GM19023 (cell line): ENCODE measurements around the gene CNGB1.
"Not testable (repeated sequence)": the region's sequence is repeated elsewhere in the genome, so short reads cannot be mapped to it uniquely, and the experiment has no call there.

ENCODE experiments used
- ATAC-seq: cut with Tn5 transposase; IDR thresholded peaks from one replicate; pipeline ENCODE4 v1.9.1; 2021; ENCODE audit warnings: mild to moderate bottlenecking, moderate library complexity; ENCODE audit not compliant: unreplicated experiment

Gene CNGB1

GRCh38 chr16:57997528-57998265 is 26.8 kb upstream of the CNGB1 start:
- ATAC-seq = no peak

GRCh38 chr16:57997176-57997527 is 26.2 kb upstream of the CNGB1 start:
- ATAC-seq = no peak

- ATAC-seq = no peak
These were observed 25.7 kb upstream of the CNGB1 start for GRCh38 chr16:57996406-57997175.

GRCh38 chr16:57995721-57996405 is 24.9 kb upstream of the CNGB1 start:
- no peak for ATAC-seq

GRCh38 chr16:57994778-57995177 is 23.9 kb upstream of the CNGB1 start:
- peak; percentile 51 for ATAC-seq

GRCh38 chr16:57994361-57994760 is 23.4 kb upstream of the CNGB1 start:
- ATAC-seq = no peak

- ATAC-seq = no peak
These were observed 23.0 kb upstream of the CNGB1 start for GRCh38 chr16:57993897-57994296.

- ATAC-seq = no peak
These were observed 22.5 kb upstream of the CNGB1 start for GRCh38 chr16:57993438-57993837.

- ATAC-seq = no peak
These were observed 21.2 kb upstream of the CNGB1 start for GRCh38 chr16:57992084-57992483.

GRCh38 chr16:57991551-57992059 is 20.7 kb upstream of the CNGB1 start:
- ATAC-seq = no peak

GRCh38 chr16:57988929-57989328 is 18.0 kb upstream of the CNGB1 start:
- ATAC-seq = no peak

- no peak for ATAC-seq
These were observed 16.7 kb upstream of the CNGB1 start for GRCh38 chr16:57987441-57988177.

GRCh38 chr16:57986196-57986595 is 15.3 kb upstream of the CNGB1 start:
- ATAC-seq = no peak

- ATAC-seq = no peak
These were observed 14.6 kb upstream of the CNGB1 start for GRCh38 chr16:57985204-57986181.

- ATAC-seq = peak; percentile 71
These were observed 13.7 kb upstream of the CNGB1 start for GRCh38 chr16:57984443-57985203.

GRCh38 chr16:57982385-57982784 is 11.5 kb upstream of the CNGB1 start:
- ATAC-seq = no peak

GRCh38 chr16:57981636-57982035 is 10.7 kb upstream of the CNGB1 start:
- no peak for ATAC-seq

GRCh38 chr16:57979006-57979585 is 8.2 kb upstream of the CNGB1 start:
- no peak for ATAC-seq

GRCh38 chr16:57978070-57978465 is 7.1 kb upstream of the CNGB1 start:
- ATAC-seq = not testable (repeated sequence)
